GM12878 (cell line): ENCODE data around the gene EFTUD2.

Experiments used
- CBX3 ChIP-seq: fragments of 200-600 bp; sonication (generic); IDR thresholded peaks from 2 replicates; pipeline ENCODE4 v1.6.1; 2016; ENCODE audit warnings: low read depth, borderline replicate concordance
- EGR1 ChIP-seq, 2 experiments: IDR thresholded peaks; 1 replicate in 1 of 2; 2 replicates in 1 of 2; pipeline ENCODE4 v1.6.1; 2011 to 2012; ENCODE audit warnings: low read depth in 2 of 2, low read length in 2 of 2, borderline replicate concordance in 1 of 2, mild to moderate bottlenecking in 1 of 2, moderate library complexity in 1 of 2
- EZH2 ChIP-seq: IDR thresholded peaks from 2 replicates; pipeline ENCODE4 v1.6.1; 2012; ENCODE audit warnings: low read depth, mild to moderate bottlenecking, control low read depth, inconsistent platforms, low read length, borderline replicate concordance; ENCODE audit not compliant: control insufficient read depth
- FOXM1 ChIP-seq: IDR thresholded peaks from 2 replicates; pipeline ENCODE4 v1.6.1; 2012; ENCODE audit warnings: low read depth, mild to moderate bottlenecking, inconsistent platforms, low read length, moderate library complexity
- KLF5 ChIP-seq: fragments of 450-650 bp; IDR thresholded peaks from 2 replicates; pipeline ENCODE4 v1.6.1; 2014; ENCODE audit warnings: mild to moderate bottlenecking; ENCODE audit not compliant: partially characterized antibody
- MAX ChIP-seq: IDR thresholded peaks from 2 replicates; pipeline ENCODE4 v1.6.1; 2012; ENCODE audit warnings: low read depth, low read length, improper control_type of control experiment
- POLR2A ChIP-seq: IDR thresholded peaks from 2 replicates; pipeline ENCODE4 v1.6.1; 2011; ENCODE audit warnings: low read depth, mild to moderate bottlenecking, low read length
- RAD21 ChIP-seq: IDR thresholded peaks from 2 replicates; pipeline ENCODE4 v1.6.1; 2011; ENCODE audit warnings: mild to moderate bottlenecking, low read depth, low read length, moderate library complexity; ENCODE audit not compliant: insufficient read depth
- SMC3 ChIP-seq: IDR thresholded peaks from 2 replicates; pipeline ENCODE4 v1.6.1; 2011; ENCODE audit warnings: low read length, improper control_type of control experiment, borderline replicate concordance
- YY1 ChIP-seq: IDR thresholded peaks from 2 replicates; pipeline ENCODE4 v1.6.1; 2011; ENCODE audit warnings: low read depth, mild to moderate bottlenecking, low read length
- ZNF622 ChIP-seq: fragments of 450-650 bp; IDR thresholded peaks from 2 replicates; pipeline ENCODE4 v1.6.1; 2017; ENCODE audit warnings: mild to moderate bottlenecking, inconsistent platforms
- TF ChIP-seq, protein P1 (sequence below), 3 experiments: IDR thresholded peaks in 2 of 3; conservative IDR thresholded peaks in 1 of 3; 2 replicates each; pipeline ENCODE4 v1.5.1; 2011; ENCODE audit warnings: low read depth in 3 of 3, low read length in 3 of 3, mild to moderate bottlenecking in 3 of 3, control low read depth in 2 of 3, moderate library complexity in 2 of 3, inconsistent platforms in 1 of 3, mixed read lengths in 1 of 3; ENCODE audit not compliant: control insufficient read depth in 2 of 3, insufficient read depth in 1 of 3; ENCODE audit errors: extremely low read depth in 1 of 3
- TF ChIP-seq, protein P2 (sequence below): fragments of 450-650 bp; IDR thresholded peaks from 2 replicates; pipeline ENCODE4 v1.6.1; 2016; ENCODE audit warnings: mild to moderate bottlenecking
- TF ChIP-seq, protein P3 (sequence below): IDR thresholded peaks from 2 replicates; pipeline ENCODE4 v1.6.1; 2011; ENCODE audit warnings: borderline replicate concordance, low read depth, mild to moderate bottlenecking, moderate library complexity, mixed read lengths, low read length; ENCODE audit not compliant: insufficient read depth; ENCODE audit errors: extremely low read length

DNA sequence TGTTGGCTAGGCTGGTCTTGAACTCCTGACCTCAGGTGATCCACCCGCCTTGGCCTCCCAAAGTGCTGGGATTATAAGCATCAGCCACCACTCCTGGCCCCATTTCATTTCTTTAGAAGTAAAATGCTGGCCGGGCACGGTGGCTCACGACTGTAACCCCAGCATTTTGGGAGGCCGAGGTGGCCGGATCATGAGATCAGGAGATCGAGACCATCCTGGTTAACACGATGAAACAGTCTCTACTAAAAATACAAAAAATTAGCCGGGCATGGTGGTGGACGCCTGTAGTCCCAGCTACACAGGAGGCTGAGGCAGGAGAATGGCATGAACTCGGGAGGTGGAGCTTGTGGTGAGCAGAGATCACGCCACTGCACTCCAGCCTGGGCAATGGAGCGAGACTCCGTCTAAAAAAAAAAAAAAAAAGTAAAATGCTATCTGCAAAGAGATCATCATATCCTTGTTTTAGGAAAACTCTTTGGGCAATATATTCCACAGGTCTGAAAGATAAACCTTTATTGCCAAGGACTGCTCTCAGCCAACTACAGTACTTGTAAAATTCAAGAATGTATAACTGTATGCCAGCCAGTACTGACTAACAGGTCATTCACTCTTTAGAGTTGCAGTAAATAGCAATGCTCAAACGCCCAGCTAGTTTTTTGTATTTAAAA, 73.0 kb downstream of the EFTUD2 start:
- TF ChIP-seq RAD21 = no peak
- TF ChIP-seq, protein P1, sequence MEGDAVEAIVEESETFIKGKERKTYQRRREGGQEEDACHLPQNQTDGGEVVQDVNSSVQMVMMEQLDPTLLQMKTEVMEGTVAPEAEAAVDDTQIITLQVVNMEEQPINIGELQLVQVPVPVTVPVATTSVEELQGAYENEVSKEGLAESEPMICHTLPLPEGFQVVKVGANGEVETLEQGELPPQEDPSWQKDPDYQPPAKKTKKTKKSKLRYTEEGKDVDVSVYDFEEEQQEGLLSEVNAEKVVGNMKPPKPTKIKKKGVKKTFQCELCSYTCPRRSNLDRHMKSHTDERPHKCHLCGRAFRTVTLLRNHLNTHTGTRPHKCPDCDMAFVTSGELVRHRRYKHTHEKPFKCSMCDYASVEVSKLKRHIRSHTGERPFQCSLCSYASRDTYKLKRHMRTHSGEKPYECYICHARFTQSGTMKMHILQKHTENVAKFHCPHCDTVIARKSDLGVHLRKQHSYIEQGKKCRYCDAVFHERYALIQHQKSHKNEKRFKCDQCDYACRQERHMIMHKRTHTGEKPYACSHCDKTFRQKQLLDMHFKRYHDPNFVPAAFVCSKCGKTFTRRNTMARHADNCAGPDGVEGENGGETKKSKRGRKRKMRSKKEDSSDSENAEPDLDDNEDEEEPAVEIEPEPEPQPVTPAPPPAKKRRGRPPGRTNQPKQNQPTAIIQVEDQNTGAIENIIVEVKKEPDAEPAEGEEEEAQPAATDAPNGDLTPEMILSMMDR (IDR thresholded peaks at IDR 0.05 in 2 of 3, conservative IDR thresholded peaks at IDR 0.05 in 1 of 3; ENCODE audit: control insufficient read depth in 2 of 3, extremely low read depth in 1 of 3, insufficient read depth in 1 of 3, low read depth in 3 of 3, low read length in 3 of 3) = no peak
- TF ChIP-seq YY1 = no peak
- TF ChIP-seq POLR2A = no peak
- no peak for TF ChIP-seq EGR1 (IDR thresholded peaks at IDR 0.05; ENCODE audit: borderline replicate concordance in 1 of 2, low read depth in 2 of 2, low read length in 2 of 2)
- no peak for TF ChIP-seq SMC3
- TF ChIP-seq MAX = no peak
- TF ChIP-seq EZH2 = no peak
- TF ChIP-seq, protein P2, sequence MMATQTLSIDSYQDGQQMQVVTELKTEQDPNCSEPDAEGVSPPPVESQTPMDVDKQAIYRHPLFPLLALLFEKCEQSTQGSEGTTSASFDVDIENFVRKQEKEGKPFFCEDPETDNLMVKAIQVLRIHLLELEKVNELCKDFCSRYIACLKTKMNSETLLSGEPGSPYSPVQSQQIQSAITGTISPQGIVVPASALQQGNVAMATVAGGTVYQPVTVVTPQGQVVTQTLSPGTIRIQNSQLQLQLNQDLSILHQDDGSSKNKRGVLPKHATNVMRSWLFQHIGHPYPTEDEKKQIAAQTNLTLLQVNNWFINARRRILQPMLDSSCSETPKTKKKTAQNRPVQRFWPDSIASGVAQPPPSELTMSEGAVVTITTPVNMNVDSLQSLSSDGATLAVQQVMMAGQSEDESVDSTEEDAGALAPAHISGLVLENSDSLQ = no peak
- TF ChIP-seq FOXM1 = no peak
- no peak for TF ChIP-seq CBX3
- no peak for TF ChIP-seq ZNF622
- no peak for TF ChIP-seq KLF5
- TF ChIP-seq, protein P3, sequence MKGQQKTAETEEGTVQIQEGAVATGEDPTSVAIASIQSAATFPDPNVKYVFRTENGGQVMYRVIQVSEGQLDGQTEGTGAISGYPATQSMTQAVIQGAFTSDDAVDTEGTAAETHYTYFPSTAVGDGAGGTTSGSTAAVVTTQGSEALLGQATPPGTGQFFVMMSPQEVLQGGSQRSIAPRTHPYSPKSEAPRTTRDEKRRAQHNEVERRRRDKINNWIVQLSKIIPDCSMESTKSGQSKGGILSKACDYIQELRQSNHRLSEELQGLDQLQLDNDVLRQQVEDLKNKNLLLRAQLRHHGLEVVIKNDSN = no peak
